Activated gamma-delta T cell treated with Interleukin-2 at 50 U/mL for 16 hours (primary cell): ENCODE data around the gene KCNH4.
A peak's percentile ranks its signal among the peaks of the same experiment; 100 is the strongest.
"Not testable (repeated sequence)": the region's sequence is repeated elsewhere in the genome, so short reads cannot be mapped to it uniquely, and the experiment has no call there.

Source experiments
- DNase-seq: peaks from one replicate; pipeline ENCODE4 v3.0.0-alpha.2; 2020

Gene KCNH4

DNA sequence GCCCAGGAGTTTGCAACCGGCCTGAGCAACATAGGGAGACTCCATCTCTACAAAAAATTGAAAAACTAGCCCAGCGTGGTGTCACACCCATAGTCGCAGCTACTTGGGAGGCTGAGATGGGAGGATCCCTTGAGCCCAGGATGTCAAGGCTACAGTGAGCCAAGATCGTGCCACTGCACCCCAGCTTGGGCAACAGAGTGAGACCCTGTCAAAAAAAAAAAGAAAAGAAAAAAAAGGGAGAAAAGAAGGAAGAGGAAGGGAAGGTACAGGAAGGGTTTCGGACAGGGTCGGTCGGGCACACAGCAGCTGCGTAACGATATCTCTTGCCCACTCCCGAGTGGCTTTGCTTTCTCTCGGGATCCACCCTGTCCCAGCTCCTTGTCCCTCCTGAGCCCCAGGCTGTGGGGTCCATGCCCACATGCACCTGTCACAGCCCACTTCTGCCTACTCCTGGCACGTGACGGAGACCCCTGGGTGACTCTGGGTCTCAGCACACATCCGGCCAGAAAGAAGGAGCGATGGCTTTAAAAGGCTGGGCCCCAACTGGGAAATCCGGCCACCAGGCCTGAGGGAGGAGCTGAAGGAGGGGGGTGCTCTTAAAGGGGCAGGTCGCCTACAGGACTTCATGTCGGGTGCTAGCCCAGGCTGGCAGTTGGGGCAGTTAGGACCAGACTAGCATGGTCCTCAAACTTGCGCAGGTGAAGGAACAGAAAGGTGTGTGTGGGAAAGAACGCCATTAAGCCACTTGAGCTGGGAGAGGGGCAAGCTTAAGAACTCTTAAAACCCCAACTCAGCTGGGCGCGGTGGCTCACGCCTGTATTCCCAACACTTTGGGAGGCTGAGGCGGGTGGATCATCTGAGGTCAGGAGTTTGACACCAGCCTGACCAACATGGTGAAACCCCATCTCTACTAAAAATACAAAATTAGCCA lies 13.3 kb upstream of the KCNH4 start, which contains the start of gene GHDC:
TSS of gene GHDC (minus strand) at position 526 of the 931 bp plus-strand sequence. CDS start 913 bp downstream, outside the sequence.
- DNase-seq: peak; percentile 77

- no peak for DNase-seq
Measured at GRCh38 chr17:42193216-42193968, 12.4 kb upstream of the KCNH4 start.

GRCh38 chr17:42192189-42193126 lies 11.5 kb upstream of the KCNH4 start:
- DNase-seq: no peak

- DNase-seq: no peak
Measured at GRCh38 chr17:42191275-42191608, 10.3 kb upstream of the KCNH4 start.

DNA sequence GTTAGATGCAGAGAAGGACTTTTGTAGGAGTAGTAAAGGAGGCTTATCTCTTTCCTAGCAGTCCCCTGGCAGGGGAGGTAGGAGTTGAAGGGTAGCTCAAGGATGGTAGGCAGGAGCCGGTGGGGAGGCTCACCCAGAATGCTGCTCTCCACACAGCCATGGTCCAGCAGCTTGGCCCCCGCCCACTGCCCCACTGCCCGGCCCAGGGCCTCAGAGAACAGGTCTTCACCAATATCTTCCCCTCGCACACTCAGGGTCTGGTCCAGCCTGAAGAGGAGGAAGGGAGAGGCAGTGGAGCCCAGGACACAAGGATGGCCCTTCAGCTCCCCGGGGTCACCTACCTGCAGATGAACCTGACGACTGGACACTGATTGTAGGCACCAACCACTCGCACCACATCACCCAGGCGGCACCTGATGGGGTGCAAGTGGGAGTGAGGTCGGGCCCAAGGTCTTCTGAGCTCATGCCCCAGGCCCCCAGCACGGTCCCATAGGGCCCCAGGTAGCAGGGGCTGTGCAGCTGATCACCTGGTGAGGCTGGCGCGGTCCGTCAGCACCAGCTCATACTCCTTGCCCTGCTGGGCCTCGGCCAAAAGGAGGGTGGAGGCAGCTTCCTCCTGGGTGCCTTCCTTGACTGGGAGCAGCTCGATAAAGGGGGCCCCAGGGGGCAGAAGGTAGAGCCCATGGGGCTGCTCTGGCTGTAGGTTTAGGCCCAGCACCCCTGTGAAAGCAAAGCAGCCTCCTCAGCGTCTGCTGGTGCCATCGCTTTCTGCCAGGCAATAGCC lies 9.7 kb upstream of the KCNH4 start:
- no peak for DNase-seq

GRCh38 chr17:42189651-42189965 lies 8.7 kb upstream of the KCNH4 start:
- no peak for DNase-seq

DNA sequence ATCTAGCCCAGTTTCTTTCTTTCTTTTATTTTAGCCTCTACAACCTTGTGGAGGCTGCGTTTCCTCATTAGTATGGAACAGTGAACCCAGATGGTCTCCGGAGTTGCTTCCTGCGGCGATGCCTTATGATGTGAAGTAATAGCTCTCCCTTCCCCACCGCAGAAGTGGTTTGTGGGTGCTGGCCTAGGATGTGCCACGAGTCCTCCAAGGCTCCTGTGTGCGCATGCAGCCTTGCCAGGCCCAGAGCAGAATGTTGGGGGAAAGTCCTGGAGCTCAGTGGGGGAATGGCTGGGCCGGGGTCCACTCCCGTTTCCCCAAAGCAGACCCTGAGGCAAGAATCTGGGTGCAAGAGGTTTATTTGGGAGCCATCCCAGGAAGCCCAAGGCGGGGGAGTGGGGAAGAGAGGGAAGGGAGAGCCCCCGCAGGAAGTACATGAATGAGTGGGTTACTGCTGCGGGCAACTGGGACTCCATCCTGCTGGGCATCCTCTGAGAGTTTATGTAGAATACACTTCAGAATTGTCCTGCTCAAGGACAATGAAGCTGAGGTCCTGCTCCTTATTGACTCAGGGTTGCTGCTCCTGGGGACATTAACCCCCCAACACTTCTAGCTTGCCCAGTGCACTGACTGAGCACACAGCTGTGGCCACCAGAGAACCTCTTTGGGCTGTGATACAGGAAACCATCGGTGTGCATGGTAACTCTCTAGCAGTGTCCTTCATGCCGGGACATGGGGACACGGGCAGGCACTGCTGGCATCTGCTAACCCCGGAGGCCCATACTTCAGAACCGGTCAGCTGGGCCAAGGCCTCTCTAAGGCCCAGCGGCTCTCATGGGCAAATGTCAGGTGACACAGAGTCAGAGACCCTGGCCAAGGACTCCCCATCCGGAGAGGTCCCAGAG lies 8.1 kb upstream of the KCNH4 start:
- DNase-seq: no peak

- no peak for DNase-seq
Measured at GRCh38 chr17:42187833-42188232, 6.9 kb upstream of the KCNH4 start.

DNA sequence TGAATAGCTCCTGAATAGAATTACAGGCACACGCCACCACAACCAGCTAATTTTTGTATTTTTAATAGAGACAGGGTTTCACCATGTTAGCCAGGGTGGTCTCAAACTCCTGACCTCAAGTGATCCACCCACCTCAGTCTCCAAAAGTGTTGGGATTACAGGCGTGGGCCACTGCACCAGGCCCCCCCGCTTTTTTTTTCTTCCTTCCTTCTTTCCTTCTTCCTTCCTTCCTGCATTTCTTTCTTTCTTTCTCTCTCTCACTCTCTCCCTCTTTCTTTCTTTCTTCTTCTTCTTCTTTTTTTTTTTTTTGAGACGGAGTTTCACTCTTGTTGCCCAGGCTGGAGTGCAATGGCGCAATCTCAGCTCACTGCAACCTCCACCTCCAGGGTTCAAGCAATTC lies 5.2 kb upstream of the KCNH4 start:
- not testable (repeated sequence) for DNase-seq

- no peak for DNase-seq
Measured at GRCh38 chr17:42185621-42185930, 4.6 kb upstream of the KCNH4 start.

GRCh38 chr17:42184713-42185620 lies 4.0 kb upstream of the KCNH4 start, which contains the start of gene HCRT:
HCRT (minus strand) TSS chr17:42185452; CDS start chr17:42185365, 87 bp downstream.
- DNase-seq: no peak

DNA sequence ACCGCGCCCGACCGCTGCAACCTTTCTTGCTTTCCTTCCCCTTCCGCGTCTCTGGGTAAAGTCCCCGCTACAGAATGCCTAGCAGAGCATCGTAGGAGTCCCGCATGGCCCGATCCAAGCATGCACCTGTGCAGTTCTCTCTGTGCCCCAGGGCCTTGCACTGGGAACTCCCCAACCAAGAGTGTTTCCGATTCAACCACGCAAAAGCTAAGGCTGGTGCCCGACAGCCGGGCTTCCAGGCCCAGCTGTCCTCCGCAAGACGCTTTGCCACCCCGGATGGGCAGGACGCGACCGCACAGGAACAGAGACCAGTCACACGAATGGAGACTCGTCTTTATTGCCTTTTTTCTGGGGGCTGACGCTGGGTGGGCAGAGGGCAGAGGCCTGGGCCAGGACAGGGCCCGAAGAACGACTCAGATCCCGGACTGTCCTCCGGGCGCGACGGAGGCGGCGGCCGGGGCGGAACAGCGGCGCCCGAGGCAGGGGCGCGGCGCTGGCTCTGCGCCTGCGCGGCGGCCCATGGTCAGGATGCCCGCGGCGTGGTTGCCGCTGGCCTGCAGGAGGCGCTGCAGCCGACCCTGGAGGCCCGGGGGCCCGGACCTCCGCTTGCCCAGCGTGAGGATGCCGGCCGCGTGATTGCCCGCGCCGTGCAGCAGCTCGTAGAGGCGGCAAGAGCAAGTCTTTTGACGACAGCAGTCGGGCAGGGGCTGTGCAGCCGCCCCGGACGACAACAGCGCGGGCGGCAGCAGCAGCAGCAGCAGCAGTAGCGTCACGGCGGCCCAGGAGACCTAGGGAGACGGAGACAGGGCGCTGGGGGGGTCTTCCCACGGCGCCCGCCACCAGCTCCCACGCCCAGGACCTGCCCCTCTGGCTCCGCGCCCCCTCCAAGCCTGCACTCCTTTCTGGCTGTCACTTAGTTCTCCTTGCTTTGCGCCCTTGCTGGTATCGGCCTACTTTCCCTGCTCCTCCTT lies 3.1 kb upstream of the KCNH4 start:
- peak; percentile 69 for DNase-seq

DNA sequence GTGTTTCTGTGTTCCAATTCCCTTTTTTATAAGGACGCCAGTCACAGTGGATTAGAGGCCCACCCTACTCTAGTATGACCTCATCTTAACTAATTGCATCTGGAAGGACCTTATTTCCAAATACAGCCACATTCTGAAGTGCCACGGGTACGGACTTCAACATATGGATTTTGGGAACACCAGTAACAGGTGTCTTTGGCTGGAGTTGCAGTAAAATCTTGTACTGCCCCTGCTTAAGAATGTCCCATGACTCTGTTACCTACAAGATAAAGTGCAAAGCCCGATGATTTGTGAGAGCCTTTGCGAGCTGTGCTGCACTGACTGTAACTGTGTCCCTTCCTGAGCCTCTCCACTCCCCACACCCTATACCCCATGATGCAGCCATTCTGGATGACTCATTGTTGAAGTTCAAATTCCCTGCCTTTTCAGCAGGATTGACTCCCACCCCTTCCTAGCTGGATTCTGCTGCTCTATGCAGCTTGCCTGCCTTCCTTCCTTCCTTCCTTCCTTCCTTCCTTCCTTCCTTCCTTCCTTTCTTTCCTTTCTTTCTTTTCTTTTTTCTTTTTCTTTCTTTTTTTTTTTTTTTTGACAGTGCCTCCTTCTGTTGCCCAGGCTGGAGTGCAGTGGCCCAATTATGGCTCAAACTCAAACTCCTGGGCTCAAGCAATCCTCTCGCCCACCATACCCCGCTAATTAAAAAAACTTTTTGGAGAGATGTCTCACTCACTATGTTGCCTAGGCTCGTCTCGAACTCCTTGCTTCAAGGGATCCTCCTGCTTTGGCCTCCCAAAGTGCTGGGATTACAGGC lies 2.2 kb upstream of the KCNH4 start:
- no peak for DNase-seq

- DNase-seq: no peak
Measured at GRCh38 chr17:42181851-42182207, 887 bp upstream of the KCNH4 start.

DNA sequence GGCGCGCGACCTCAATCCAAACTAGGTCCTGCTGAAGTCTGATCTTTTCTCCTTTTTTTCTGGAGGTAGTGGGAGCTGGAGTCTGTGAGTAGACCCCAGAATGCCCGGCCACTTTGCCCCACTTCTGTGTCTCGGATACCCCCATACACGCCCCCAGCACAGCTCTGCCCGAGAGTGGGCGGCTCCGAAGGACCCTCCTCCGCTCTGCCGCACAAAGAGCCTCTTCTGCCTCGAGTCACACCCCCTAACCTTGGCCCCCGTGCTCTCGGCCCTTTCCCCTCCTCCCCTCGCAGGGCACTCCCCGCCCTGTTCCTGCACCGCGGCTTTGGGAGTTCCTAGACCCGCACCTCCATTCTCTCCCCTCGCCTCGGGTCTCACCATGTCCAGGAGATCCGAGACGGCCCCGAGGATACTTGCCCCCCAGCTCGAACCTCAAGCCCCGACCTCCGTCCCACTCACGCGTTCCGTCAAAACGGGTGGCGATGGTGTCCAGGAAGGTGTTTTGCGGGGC lies 476 bp downstream of the KCNH4 start:
- DNase-seq: no peak

GRCh38 chr17:42179911-42180410 lies 981 bp downstream of the KCNH4 start:
- DNase-seq: no peak

GRCh38 chr17:42179335-42179734 lies 1.6 kb downstream of the KCNH4 start:
- no peak for DNase-seq

GRCh38 chr17:42178817-42179216 lies 2.1 kb downstream of the KCNH4 start:
- no peak for DNase-seq
